Mononuclear cell (primary cell): Measurements from ENCODE around the gene CCDC12. TPM values are rescaled to one million over a fixed set of nuclear protein-coding genes. Genes with fewer than 3 reads are reported as not detected.

Source experiments
- H3K27me3 ChIP-seq: 2 replicates; pipeline ENCODE4 v1.6.0; 2011; ENCODE audit warnings: low read length, control low read depth; ENCODE audit not compliant: insufficient read depth
- H3K4me1 ChIP-seq: 2 replicates; pipeline ENCODE4 v1.5.1; 2011; ENCODE audit warnings: mild to moderate bottlenecking, low read length, control low read depth; ENCODE audit not compliant: insufficient read depth
- H3K4me3 ChIP-seq: 2 replicates; pipeline ENCODE4 v1.5.1; 2011; ENCODE audit warnings: mild to moderate bottlenecking, low read length, moderate library complexity
- H3K9me3 ChIP-seq: 2 replicates; pipeline ENCODE4 v1.5.1; 2011; ENCODE audit warnings: low read depth, mild to moderate bottlenecking, control low read depth, low read length
- total RNA-seq: library from RNA; depleted of rRNA; stranded (reverse); fragments of >200 nt; gene quantifications from one replicate; pipeline ENCODE4 v1.2.3, GENCODE V29; 2012

CCDC12 gene
- total RNA-seq, 1 donor, result 45.2 TPM

- Histone ChIP-seq H3K4me1 (peaks cover 95% of the 10 kb centered on the region), H3K4me3 (no peak overlapping the region), H3K27me3 (no peaks in the 10 kb centered on the region), H3K9me3 (no peaks in the 10 kb centered on the region)
These were observed 26.4 kb downstream of the CCDC12 start for GRCh38 chr3:46950177-46950576.

GRCh38 chr3:46948830-46949671 is 27.5 kb downstream of the CCDC12 start:
- Histone ChIP-seq H3K27me3 (no peaks in the 10 kb centered on the region), H3K4me3 (no peak overlapping the region), H3K4me1 (peaks cover 93% of the 10 kb centered on the region), H3K9me3 (no peaks in the 10 kb centered on the region)

- H3K9me3 ChIP-seq, result no peaks in the 10 kb centered on the region
These were observed 28.4 kb downstream of the CCDC12 start for GRCh38 chr3:46947981-46948791.

GRCh38 chr3:46947546-46947901 is 29.0 kb downstream of the CCDC12 start:
- Histone ChIP-seq H3K27me3 (no peaks in the 10 kb centered on the region), H3K4me1 (peaks cover 90% of the 10 kb centered on the region), H3K9me3 (no peaks in the 10 kb centered on the region), H3K4me3 (no peak overlapping the region)

More at GRCh38 chr3:46947981-46948791, 28.4 kb downstream of the CCDC12 start:
- H3K4me3 ChIP-seq, result no peak overlapping the region
- H3K4me1 ChIP-seq, result peaks cover 93% of the 10 kb centered on the region
- no peaks in the 10 kb centered on the region for H3K27me3 ChIP-seq

- no peak overlapping the region for H3K4me3 ChIP-seq
These were observed 29.5 kb downstream of the CCDC12 start for GRCh38 chr3:46946856-46947545.

GRCh38 chr3:46946416-46946815 is 30.1 kb downstream of the CCDC12 start:
- Histone ChIP-seq H3K4me3 (no peak overlapping the region), H3K27me3 (no peaks in the 10 kb centered on the region)

More at GRCh38 chr3:46946856-46947545, 29.5 kb downstream of the CCDC12 start:
- H3K4me1 ChIP-seq, result peaks cover 85% of the 10 kb centered on the region
- H3K27me3 ChIP-seq, result no peaks in the 10 kb centered on the region
- no peaks in the 10 kb centered on the region for H3K9me3 ChIP-seq

DNA sequence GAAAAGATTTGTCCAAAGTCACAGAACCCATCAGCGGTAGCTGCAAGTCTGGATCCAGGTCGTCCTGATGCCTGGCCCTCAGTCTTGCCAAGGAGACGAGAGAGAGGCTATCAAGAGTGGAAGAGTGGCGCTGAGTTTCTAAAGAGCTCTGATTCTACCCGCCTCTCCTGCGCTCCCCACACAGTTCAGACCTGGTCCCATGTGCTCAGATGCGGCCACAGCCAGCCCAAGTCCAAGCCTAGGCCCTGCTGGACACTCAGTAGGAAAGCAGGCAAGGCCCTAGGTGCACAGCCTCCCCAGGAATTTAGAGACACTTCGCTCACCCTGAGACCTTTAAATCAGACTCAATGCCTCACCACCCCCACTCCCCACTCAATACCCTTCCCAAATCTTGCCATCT is 32.4 kb downstream of the CCDC12 start:
- no peaks in the 10 kb centered on the region for H3K9me3 ChIP-seq
- no peak overlapping the region for H3K4me3 ChIP-seq
- no peaks in the 10 kb centered on the region for H3K27me3 ChIP-seq
- peaks cover 78% of the 10 kb centered on the region for H3K4me1 ChIP-seq

More at GRCh38 chr3:46946416-46946815, 30.1 kb downstream of the CCDC12 start:
- Histone ChIP-seq H3K9me3 (no peaks in the 10 kb centered on the region), H3K4me1 (peaks cover 82% of the 10 kb centered on the region)

DNA sequence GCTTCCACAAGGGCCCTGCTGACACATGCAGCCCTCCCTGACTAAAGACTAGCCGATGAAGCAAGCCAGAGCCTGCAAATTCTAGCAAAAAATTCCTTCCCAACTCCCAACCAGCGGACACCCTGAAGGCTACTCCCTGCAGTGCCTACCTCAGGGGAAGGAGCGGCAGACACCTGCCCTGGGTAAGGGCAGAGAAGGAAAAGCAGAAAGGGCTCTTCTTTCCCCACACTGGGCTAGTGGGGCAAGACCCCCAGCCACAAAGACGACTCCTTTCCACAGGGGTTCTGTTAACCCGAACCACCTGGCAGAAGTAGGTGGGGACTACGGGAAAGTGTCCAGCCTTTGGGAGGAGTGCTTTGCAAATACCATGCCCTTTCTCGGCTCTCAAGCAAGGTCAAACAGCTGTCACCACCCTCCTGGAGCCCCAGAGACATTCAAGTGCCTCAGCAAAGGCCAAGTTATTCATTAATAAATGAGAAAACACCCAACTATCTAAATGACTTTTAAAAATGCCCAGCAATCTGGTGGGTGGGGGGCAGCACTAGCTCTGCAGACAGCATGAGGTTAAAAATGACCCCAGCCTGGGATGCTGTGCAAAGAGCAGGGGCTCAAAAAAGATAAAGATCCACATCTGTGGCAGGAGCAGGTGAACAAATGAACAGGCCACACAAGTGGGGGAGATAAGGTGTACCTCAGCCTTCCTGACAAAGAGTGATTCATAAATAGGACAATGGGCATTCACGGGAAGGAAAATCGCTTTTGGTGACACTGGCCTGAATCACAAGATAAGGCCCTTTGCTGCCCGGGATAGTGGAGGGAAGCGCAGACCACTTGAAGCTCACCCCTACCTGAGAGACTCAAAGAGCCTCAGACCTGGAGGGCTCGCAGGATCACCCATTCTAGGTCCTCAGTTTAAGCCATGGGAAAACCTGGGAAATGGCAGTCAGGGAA is 33.0 kb downstream of the CCDC12 start:
- peaks cover 78% of the 10 kb centered on the region for H3K4me1 ChIP-seq
- no peaks in the 10 kb centered on the region for H3K27me3 ChIP-seq
- H3K4me3 ChIP-seq, result no peak overlapping the region
- H3K9me3 ChIP-seq, result no peaks in the 10 kb centered on the region

DNA sequence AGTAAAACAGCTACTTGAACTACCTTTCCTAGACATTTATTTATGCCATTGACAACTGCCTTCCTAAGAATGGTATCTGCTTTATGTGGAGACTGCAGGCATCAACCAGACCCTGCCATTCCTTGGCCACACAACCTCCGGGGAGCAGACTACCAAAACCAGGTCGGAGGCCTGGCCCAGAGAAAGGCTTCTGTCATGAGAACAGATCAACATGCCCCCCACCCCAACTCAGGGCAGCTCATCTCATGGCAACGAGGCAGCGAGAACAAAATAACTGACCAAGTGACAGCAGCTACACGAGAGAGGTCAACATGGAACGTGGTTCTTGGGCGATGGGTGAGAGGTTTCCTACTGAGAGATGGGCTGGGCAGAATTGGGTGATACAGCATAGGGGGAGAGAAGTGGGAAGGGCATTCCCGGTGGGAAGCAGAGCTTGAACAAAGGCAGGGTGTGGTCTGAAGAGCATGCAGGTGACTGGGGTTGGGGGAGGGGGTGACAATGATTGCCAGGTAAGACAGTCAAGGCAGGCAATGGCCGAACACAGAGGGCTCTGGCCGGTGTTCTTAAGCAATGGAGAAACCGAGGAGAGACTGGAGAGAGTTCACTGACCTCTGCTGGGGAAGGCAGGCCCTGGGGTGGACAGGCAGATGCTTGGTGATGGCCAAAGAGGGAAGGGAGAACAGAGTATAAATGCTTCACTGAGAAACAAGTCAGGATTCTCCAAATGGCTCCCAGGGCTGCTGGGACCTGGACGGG is 33.9 kb downstream of the CCDC12 start:
- Histone ChIP-seq H3K4me1 (peaks cover 78% of the 10 kb centered on the region), H3K27me3 (no peaks in the 10 kb centered on the region), H3K4me3 (no peak overlapping the region), H3K9me3 (no peaks in the 10 kb centered on the region)

DNA sequence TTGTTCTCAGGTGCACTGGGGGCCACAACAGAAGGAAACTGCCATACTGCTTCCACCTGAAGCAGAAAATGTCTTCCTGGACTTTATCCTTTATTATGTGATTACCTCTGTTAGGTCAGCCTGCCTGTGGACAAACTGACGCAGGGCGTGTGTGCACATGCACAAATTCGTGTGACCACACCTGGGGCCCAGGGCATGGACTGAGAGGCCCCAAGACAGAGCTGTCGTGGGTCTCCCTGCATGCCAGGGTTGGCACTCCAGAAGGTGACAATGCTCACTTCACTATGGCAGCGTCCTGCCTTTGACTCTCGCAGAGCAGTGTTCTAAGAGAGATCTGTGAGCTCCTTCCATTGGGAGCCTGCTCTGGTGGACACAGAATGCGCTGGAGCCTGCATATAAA is 34.5 kb downstream of the CCDC12 start:
- Histone ChIP-seq H3K4me1 (peaks cover 78% of the 10 kb centered on the region), H3K27me3 (no peaks in the 10 kb centered on the region), H3K9me3 (no peaks in the 10 kb centered on the region), H3K4me3 (no peak overlapping the region)

DNA sequence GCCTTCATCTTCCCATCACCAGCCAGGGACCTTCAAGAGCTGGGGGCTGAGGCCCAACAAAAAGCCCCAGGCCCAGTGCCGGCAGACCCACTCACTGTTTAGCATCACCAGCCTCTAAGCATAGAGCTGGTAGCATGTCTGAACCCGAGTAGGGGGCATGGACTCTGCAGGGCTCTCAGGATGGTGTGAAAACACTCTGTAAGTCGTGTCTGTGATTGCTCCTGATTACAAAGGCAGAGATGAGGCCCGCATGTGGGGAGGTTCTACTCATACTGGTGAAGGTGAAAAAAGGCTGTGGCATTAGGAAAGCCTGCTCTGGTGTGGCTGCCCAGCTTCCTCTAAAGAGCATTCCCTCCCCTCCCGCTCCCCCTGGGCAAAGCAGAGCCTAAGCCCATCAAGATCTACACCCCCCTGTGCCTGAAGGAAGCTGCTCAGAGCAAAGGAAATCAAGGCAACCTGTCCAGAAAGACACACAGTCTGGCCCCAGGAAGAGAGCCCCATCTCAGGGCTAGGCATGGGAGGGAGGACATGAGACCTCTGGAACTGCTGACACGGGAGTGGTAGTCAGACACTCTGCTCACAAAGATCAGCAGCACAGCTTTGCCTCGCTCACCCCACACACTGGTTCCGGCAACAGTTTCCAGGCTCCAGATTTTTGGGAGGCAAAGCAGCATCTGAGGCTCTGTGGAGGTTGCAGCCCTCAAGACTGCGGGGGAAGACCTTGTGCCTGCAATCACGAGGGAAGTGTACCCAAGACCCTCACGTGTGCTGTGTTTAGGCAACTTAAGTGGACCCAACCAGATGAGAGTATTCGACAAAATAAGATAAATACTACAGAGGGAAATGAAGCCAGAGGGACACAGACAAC is 36.7 kb downstream of the CCDC12 start:
- no peaks in the 10 kb centered on the region for H3K27me3 ChIP-seq
- no peak overlapping the region for H3K4me3 ChIP-seq
- H3K4me1 ChIP-seq, result peaks cover 80% of the 10 kb centered on the region
- H3K9me3 ChIP-seq, result no peaks in the 10 kb centered on the region

GRCh38 chr3:46938118-46938517 is 38.4 kb downstream of the CCDC12 start:
- Histone ChIP-seq H3K4me3 (no peak overlapping the region), H3K9me3 (no peaks in the 10 kb centered on the region), H3K27me3 (no peaks in the 10 kb centered on the region), H3K4me1 (peaks cover 83% of the 10 kb centered on the region)

DNA sequence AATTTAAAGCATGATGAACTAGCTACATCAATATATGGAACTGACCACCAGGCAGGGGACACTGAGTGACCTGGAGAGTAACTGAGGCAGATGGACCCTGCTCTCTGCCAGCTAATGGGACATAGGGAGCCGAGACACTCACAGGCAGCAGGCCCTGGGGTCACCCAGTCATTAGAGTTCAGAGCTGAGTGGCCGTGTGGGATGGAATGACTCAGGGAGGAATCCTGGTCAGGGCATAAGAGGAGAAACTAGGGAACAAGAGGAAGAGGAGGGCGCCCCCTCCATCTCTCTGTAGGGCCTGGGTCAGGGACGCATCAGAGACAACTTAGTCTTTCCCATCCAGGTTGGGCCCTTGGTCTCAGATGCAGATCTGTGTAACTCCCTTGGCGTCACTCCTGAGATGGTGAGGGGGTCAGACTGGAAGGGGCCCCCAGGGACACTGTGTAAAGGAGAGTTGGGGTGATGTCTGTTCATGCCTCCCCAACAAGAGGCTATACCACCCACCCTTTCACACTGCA is 39.8 kb downstream of the CCDC12 start:
- no peaks in the 10 kb centered on the region for H3K27me3 ChIP-seq
- no peak overlapping the region for H3K4me3 ChIP-seq
- no peaks in the 10 kb centered on the region for H3K9me3 ChIP-seq
- H3K4me1 ChIP-seq, result peaks cover 93% of the 10 kb centered on the region
